Activated CD8-positive, alpha-beta memory T cell treated with anti-CD3 and anti-CD28 coated beads for 4 hours (primary cell): ENCODE measurements around the gene PARN.
"Not testable (repeated sequence)": the region's sequence is repeated elsewhere in the genome, so short reads cannot be mapped to it uniquely, and the experiment has no call there.

Source experiments
- DNase-seq, 2 donors: peaks; one replicate each; pipeline ENCODE4 v3.0.0-alpha.2; 2020; ENCODE audit warnings: low read depth in 2 of 2

The PARN gene

DNA sequence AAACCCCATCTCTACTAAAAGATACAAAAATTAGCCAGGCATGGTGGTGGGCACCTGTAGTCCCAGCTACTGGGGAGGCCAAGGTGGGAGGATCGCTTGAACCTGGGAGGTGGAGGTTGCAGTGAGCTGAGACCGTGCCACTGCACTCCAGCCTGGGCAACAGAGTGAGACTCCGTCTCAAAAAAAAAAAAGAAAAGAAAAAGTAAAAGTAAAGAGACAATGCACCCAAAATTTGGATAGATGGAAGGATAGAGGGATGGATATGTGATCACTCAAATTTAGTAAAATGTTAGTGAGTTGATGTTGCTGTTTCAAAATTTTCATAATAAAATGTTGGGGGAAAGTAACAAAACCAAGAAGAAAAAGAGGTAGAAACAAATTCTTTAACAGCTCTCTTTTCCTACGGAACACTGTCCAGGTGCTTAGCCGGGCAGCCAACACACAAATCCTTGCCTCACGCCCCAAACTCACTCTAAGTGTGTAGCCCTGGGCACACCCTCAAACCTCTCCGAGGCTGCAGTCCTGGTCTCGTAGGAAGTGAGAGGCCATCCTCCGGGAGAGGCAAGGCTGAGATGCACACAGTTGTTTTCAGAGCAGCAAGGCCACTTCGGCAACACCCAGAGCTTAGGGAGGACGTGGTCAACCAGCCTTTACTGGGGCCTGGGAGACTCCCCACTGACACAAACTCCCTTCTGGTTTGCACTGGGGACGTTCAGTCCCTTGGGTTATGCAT is 228.9 kb downstream of the PARN start:
- not testable (repeated sequence) for DNase-seq

GRCh38 chr16:14400285-14400977 is 229.6 kb downstream of the PARN start:
- DNase-seq: no peak

DNA sequence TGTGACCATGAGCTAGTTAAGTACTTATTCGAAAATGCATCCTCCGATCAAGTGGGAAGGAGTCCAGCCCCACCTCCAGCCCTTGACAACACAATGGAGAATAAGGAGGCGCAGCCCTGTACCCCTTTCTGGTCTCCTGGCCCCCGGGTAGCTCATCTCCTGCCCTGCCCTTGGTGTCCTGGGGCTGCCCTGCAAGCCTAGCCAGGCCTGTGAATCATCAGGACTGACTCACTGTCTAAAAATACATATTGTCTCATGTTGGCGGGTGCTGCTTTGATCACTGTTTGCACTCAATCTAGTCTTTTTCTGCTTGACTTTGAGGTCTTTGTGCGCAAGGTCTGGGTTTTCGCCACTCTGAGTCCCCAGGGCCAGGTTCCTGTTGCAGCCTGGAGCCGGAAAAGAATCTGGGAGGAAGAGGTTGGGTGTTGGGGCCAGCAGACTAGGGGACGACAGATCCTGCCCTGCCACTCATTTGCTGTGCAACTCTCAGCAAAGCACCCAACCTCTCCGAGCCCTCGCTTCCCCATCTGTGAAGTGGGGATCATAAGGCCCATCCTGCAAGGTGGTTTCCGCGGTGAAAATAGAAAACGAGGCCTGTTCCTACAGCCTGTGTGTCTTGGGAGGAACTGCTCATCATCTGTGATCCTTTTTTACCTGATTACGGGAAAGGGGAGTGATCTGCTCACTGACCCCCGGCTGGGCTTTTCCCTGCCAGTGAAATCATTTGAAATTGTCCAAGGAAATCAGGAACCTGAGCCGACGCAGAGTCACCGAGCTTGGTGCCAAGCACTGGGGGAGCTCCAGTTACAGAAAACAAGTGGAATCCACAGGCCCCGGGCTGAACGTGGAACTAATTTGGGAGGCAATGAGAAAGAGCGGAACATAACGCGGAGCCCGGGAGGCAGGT is 230.4 kb downstream of the PARN start:
- DNase-seq: no peak

- no peak for DNase-seq
Observed at GRCh38 chr16:14398014-14398717, 231.9 kb downstream of the PARN start.

- DNase-seq: not testable (repeated sequence)
Observed at GRCh38 chr16:14395710-14396304, 234.3 kb downstream of the PARN start.

DNA sequence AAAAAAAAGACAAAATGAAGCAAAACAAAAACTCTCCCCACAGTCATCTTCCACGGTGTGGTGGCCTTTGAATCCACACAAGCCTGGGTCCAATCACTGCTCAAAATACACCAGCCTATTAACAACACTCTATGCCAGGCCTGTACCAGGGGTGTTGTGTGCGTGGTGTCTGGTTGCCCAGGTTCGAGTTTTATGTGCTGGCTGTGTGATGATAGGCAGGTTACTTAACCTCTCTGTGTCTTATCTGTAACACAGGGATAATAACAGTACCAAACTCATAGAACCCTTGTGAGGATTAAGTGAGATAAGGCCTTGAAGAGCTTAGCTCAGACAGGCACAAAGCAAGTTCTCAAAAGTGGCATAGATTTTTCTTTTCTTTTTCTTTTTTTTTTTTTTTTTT is 235.2 kb downstream of the PARN start:
- no peak for DNase-seq

DNA sequence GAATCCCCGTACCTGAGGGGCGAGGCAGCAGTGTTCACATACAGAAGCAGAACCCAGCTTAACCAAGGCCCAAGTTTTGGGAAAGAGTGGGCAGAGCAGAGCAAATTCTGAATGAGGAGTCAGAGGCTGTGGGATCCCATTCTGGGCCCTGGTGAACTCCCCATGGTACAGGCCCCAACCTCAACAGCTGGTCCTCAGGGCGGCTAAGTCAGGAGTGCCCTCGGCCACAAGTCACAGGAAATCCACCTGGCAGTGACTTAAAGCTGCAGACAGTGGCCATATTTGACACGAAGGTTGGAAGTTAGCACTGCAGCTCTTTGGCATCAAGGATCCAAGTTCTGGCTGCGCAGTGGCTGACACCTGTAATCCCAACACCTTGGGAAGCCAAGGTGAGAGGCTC is 237.1 kb downstream of the PARN start:
- DNase-seq: no peak

- DNase-seq: no peak
Observed at GRCh38 chr16:14389359-14389758, 240.7 kb downstream of the PARN start.

DNA sequence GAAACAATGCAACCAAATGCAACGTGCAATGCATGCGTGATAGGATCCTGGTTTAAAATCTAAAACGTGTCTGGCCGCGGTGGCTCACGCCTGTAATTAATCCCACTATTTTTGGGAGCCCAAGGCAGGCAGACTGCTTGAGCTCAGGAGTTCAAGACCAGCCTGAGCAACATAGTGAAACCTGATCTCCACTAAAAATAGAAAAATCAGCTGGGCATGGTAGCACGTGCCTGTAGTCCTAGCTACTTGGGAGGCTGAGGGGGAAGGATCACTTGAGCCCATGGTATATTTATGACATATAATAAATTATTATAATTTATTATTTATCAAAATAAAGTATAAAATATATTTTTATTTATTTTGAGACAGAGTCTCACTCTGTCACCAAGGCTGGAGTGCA is 241.8 kb downstream of the PARN start:
- DNase-seq: no peak

DNA sequence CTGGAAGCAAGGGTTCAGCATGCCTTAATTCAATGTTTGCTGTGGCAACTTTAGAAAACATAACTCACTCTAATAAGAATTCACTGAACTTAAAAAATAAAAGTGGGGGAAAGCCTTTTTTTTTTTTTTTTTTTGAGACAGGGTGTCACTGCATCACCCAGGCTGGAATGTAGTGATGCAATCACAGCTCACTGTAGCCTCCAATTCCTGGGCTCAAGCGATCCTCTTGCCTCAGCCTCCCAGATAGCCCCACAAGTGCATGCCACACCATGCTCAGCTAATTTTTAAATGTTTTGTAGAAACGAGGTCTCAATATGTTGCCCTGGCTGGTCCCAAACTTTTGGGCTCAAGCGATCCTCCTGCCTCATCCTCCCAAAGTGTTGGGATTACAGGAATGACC is 243.9 kb downstream of the PARN start:
- DNase-seq: no peak
